SKM-1 (cell line): ENCODE measurements around the gene LHB.
"Not testable (repeated sequence)": the region's sequence is repeated elsewhere in the genome, so short reads cannot be mapped to it uniquely, and the experiment has no call there.

ENCODE experiments used
- DNase-seq: peaks from one replicate; lab custom pipeline; 2025; ENCODE audit not compliant: unreplicated experiment; lab: John Stamatoyannopoulos, UW

The LHB gene

GRCh38 chr19:49017041-49017665 is at the start of gene LHB:
LHB (minus strand) TSS chr19:49017091; CDS start chr19:49017081, 10 bp downstream.
- no peak for DNase-seq

DNA sequence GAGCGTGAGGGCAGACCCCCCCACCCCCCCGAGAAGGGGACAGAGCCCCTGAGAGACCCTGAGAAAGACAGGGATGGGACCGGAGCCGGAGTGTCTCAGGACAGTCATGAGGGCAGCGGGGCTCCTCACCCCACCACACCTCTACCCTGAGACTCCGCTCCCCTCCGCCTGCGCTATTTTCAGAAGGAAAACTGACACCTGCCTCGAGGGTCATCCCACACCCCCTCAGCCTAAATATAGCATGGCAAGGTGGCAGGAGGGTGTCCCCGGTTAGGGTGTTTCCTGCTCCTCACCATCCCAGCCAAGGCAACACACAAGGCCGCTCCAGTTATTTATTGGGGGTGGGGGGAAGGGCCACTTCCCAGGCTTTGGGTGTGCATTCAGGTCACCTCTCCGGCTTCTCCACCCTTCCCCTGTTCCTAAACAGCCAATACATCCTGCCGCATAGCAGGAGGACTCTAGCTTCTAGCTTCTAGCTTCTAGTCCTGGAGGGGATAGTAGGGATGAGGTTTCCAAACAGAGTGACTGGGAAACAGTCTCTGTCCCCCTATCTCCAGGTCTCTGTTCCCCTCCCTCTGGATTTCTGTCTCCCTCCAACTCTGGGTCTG is 49.1 kb upstream of the LHB start:
- no peak for DNase-seq

DNA sequence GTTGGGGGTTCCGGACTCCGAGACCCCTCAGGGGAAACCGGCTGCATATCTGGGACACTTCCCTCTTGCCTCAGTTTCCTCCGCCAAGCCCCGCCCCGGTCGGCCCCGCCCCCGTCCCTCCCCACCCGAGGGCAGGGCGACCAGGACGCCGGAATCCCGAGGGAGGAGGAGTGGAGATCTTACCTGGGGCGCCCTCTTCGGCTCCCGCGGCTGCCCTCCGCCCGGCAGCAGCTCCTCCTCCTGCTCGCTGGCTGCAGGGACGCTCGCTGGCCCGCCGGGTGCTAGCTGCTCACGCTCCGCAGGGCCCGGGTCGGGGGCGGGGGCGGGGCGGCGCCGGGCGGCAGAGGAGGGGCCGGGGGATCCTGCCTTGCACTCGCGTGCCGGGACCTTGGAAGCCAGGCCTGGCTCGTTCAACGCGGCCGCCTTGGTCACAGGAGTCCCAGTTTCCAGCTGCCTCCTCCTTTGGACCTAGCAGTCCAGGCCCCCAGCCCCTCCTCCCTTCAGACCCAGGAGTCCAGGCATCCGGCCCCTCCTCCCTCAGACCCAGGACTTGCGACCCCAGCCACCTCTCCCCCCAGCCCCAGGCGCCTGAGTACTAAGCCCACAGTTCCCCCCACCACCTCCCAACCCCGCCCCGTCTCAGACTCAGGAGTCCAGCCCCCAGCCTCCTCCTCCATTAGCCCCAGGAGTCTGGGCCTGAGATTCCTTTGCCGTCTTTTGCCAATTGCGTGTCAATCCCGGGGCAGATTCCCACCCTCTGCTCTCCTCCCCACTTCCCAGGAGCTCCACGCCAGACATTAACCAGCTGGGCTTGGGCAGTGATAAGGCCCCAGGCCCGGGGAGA is 48.1 kb upstream of the LHB start, which contains the start of gene NTF4:
NTF4 (minus strand) TSS at position 51 of the 844 bp plus-strand sequence. CDS start 2,821 bp downstream, outside the sequence.
- no peak for DNase-seq

DNA sequence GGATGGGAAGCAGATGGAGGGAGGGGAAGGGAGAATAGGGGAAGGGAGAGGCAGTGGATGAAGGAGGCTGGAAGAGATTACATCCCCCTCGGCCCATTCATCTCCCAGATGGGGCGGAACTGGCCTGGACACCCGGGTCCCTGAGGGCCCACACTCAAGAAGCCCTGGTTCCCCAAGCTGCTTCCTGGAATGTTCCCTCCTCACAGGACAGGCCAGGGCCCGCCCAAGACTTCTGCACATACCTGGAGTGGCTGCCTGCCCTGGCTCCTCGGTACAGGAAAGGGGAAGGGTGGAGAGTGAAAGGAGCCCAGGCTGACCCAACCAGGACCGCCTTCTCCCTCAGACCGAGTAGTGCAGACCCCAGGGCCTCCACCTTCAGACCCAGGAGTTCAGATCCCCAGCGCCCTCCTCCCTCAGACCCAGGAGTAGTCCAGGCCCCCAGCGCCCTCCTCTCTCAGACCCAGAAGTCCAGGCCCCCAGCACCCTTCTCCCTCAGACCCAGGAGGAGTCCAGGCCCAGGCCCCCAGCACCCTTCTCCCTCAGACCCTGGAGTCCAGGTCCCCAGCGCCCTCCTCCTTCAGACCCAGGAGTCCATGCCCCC is 47.2 kb upstream of the LHB start:
- DNase-seq, result no peak

- DNase-seq, result no peak
Measured at GRCh38 chr19:49061445-49061844, 44.6 kb upstream of the LHB start.

GRCh38 chr19:49061000-49061399 is 44.1 kb upstream of the LHB start:
- DNase-seq, result no peak

- DNase-seq, result no peak
Measured at GRCh38 chr19:49059053-49059452, 42.2 kb upstream of the LHB start.

DNA sequence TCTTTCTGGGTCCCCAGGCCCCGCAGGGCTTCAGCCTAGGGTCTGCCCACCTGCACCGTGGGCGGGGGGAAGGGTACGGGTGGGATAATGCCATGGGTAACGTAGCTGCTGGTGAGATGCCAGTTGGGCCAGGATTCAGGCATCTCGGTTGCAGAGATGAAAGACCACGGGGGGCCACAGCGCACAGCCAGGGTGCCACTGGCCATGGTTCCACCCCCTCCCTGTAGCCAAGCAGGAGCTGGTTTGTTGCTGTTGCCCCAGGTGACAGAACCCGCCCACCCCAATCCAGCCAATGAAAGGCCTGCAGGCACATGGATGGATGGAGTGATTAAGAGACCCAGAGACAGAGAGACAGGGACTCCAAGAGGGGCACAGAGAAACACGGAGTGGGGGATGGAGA is 41.7 kb upstream of the LHB start:
- DNase-seq, result no peak

DNA sequence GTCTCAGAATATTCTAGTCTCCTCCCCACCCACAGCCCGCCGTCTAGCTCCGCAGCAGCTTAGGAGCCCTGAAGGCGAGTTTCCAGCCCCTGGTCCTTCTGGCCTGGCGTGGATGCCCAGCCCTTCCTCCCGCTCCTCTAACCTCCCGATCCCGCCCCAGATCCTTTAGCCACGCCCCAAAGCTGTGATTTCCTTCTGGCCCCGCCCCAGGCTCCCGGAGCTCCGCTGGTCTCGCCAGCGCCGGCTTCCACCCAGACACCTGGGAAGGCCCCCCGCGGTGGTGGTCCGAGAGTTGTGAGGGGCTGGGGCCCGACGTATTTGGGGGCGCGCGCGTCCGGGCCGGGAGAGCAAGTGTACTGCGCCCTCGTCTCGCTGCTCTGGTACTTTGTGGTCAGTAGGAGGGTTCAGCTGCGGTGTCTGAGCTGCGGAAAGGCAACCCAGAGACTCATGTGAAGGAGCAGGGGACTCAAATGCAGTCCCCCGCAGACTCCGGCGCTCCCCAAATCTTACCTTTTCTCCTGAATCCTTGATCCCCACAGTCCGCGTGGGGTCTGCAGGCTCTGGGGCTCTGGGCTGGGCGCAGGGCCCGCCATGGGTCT is 40.8 kb upstream of the LHB start, which contains the start of gene CGB7:
CGB7 (minus strand) TSS at position 114 of the 599 bp plus-strand sequence. CDS start 2,374 bp downstream, outside the sequence.
- DNase-seq, result no peak

- DNase-seq, result not testable (repeated sequence)
Measured at GRCh38 chr19:49056902-49057596, 40.2 kb upstream of the LHB start.

DNA sequence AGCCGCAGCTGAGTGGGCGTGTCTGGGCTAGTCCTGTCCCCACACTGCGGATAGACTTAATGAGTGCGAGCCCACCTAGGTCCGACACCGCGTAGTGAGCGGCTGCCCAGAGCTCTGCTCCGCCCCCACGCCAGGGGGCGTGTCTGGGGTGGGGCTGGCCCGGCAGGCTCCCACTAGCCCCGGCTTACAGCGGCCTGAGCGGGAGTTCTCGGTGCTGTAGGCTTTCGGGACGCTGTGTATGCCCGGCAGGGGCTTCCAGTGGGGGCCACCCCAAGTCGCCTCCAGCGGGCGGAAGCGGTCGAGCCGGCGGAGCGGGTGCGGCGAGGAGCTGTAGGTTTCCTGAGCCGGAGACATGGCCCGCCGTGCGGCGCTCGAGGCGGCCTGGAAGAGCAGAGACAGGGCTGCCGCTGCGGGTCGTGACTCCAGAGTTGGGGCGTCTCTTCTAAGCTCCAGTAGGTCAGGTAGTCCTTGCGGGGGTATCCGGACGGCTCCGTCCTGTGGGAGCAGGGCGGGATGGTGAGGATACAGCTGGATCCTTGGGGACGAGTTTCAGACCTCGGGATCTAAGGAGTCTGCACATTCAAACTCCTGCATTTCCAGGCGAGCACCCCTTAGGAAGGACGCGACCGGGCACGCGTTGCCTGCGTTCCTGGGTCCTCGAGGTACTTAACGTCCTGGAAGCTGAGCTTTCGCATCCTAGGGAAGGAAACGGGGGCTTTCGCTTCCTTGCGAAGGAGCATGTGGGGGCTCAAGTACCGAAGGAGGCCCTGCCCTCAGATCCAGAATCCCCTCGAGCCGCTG is 39.4 kb upstream of the LHB start:
- no peak for DNase-seq

- not testable (repeated sequence) for DNase-seq
Measured at GRCh38 chr19:49050376-49051033, 33.6 kb upstream of the LHB start.

DNA sequence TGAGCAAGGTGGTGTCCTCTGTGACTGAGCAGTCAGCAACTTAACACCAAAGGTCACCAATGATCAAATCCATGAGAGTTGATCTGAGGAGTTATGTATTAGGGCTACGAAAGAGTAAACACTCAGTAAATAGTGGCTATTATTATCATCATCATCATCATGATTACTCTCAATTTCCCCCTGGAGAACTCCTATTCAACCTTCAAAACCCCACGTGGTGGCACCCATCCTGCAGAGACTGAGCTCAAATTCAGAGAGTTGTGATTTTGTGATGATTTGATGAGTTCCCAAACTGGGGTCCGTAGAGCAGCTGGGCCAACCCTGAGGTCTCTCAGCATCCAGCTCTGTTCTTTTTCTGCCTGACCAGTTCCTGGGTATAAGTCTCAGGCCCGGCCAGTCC is 32.9 kb upstream of the LHB start:
- DNase-seq, result not testable (repeated sequence)

DNA sequence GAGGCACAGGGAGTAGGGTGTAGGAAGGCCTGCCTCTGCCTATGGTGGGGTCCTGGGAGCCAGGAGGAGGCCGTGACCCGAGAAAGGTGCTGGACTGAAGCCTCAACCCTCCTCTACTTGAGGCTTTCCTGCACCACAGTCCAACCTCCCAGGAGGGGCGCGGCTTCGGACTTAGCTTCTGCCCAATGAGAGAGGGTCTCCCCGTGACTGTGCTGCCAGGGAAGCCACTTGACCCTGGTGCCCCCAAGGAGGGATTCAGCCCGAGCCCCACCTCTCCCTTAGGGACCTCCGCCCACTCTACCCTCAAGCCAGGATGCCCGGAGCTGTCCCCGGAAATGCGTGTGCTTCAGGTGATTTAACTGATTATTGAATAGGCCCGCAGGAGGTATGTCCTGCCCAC is 32.1 kb upstream of the LHB start, which contains the start of gene CGB8:
CGB8 (minus strand) TSS at position 101 of the 400 bp plus-strand sequence. CDS start 372 bp downstream, outside the sequence.
- DNase-seq, result not testable (repeated sequence)

GRCh38 chr19:49043548-49043947 is 26.7 kb upstream of the LHB start, which contains the start of gene CGB5:
CGB5 (plus strand) TSS chr19:49043848; CDS start chr19:49044210, 362 bp downstream.
- not testable (repeated sequence) for DNase-seq

DNA sequence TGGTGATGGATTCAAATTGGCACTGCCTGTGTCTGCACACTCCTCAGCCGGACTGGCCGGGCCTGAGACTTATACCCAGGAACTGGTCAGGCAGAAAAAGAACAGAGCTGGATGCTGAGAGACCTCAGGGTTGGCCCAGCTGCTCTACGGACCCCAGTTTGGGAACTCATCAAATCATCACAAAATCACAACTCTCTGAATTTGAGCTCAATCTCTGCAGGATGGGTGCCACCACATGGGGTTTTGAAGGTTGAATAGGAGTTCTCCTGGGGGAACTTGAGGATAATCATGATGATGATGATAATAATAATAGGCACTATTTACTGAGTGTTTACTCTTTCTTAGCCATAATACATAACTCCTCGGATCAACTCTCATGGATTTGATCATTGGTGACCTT is 25.8 kb upstream of the LHB start:
- DNase-seq, result not testable (repeated sequence)

GRCh38 chr19:49042177-49042576 is 25.3 kb upstream of the LHB start:
- no peak for DNase-seq

DNA sequence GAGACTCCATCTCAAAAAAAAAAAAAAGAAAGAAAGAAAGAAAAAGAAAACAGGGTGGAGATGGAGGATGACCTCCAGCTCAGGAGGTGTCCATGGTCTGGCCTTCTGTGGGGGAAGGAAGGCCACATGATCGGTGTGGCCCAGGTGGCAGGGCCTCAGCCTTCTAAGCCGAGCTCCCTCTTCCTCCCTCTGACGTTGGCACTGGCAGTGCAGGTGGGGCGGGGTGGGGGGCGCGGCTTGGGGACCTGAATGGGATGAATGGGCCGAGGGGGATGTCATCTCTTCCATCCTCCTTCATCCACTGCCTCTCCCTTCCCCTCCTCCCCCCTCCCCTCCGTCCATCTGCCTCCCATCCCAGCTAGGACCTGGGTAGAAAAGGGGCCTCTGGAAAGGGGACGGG is 22.8 kb upstream of the LHB start:
- not testable (repeated sequence) for DNase-seq
